HG02943 (cell line): Measurements from ENCODE around the gene THEM5.

Experiments used
- ATAC-seq: cut with Tn5 transposase; IDR thresholded peaks from one replicate; pipeline ENCODE4 v1.9.1; 2021; ENCODE audit warnings: mild to moderate bottlenecking, low read depth, moderate library complexity; ENCODE audit not compliant: unreplicated experiment

The THEM5 gene

DNA sequence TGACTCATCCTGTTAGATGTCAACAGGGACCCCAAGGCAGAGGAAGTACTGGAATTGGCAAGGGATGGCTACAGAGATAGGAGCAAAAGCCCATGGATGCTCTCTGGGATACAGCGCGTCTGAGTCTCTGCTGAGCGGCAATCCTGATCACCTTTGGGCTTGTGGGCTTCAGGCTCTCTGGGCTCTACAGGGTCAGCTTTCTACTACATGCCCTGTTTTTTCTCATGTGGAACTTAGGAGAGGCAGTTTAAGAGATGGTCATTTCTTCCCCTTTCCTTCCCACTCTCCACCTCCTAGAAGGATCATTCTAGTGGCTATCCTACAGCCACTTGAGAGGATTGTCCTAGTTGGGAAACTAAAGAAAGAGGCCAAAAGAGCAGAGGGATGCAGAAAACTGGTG is 49.6 kb downstream of the THEM5 start:
- no peak for ATAC-seq

DNA sequence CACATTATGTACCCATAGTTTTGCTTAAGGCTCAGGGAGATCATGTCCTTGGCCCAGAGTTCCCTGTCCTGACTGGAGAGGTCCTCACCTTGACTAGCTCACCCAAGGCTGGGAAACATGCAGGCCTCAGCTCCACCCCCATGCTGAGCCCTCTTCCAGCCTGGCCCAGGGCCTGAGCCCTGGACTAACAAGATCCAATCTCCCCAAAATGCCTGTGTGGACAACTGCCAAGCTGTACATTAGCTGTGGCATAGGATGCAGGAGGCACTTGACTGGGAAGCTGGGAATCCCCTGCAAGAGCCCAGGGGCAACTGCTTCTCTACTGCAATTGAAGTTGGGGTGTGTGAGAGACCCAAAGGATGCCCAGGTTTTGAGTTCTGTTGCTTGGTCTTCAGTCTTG is 50.3 kb downstream of the THEM5 start:
- no peak for ATAC-seq

- no peak for ATAC-seq
Observed at GRCh38 chr1:151802372-151802771, 51.1 kb downstream of the THEM5 start.

DNA sequence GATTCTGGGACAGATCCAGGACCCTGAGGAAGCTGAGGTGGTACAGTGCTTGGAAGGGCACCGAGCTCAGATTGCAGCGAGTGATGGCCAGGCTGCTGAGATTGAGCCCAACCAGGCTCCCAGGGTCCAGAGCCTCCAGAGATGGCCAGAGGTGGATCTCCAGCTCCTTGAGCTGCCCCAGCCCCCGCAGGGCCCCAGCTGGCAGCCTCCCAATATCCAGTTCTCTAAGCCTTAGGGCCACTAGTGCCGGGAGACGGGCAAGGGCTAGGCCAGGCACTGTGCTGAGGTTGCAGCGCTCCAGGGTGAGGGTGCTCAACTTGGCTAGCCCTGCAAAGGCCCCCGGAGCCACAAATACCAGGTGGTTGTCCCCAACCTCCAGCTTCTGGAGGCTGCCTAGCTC is 51.7 kb downstream of the THEM5 start:
- no peak for ATAC-seq

DNA sequence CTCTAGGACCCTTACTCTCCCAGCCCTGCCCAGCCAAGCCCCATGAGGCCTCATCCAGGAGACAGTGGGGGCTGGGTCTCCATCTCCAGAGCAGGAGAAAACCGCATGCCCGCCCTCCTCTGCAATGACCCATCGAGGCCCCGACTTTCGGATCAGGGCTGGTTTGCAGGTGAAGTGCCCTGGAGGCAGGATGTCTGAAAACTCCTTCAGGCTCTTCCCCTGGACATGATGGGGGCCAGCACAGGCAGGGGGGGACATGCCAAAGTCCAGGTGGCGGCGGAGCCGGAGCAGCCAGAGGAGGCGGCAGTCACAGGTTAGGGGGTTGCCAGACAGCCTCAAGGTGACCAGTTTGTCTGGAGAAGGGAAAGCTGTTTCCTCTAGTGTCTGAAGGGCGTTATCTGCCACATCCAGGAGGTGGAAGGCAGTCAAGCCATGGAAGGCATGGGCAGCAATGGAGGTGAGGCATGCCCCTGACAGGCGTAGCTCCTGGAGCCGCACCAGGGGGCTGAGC is 52.1 kb downstream of the THEM5 start:
- no peak for ATAC-seq

DNA sequence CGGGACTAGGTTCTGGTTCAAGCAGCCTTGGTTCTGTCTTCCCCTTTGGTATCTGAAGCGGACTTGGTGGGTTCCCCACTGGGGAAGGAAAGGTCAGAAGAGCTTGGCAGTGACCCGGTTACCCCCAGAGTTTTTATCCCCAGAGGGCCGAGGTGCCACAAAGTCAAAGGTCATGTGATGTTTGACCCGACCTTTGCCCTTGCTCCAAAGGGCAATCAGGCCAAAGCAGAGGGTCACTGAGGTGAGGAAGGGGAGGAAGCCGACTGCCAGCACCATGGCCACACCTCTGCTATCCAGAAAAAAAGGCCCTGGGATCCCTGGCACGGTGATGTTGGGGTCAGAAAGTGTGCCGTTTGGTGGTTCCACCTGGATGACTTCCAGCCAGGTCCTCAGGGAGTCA is 52.7 kb downstream of the THEM5 start:
- ATAC-seq, result no peak

DNA sequence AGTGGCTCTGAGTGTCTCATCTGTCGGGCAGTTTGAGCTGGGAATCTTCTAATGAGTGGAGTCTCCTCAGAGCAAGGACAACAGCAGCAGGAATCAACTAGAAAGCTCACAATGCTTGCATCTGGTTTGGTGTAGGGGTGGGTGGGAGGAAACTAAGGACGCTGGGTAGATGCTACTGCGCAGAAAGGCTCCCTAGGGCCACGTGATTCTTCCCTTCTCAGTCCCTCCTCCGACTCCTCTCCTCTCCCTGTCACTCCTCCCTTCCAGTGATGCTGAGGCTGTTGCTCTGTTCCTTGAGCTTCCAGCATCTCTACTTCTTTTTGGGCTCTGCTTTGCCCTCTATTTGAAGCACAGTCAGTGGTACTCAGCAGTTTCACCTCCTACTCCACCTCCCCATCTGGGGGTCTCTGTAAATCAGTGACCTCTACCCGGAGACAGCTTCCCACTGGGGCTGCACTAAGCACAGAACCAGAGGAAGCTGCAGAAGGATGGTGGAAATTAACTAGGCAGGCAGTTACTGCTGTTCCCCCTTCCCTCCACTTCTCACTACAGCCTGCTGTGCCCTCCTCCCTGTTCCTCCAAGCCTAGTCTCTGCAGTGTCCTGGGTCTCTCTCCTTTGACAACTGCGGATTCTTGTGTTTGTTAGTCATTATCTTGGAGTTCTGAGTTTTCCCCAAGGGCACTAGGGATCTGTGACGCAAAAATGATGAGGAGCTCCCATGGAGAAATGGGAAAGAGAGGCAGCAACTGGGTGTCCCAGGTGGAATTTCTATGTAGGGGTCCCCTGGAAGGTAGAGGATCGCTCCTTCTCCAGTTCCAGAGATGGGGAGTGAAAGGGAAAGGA is 54.1 kb downstream of the THEM5 start:
- ATAC-seq, result no peak

- ATAC-seq, result no peak
Observed at GRCh38 chr1:151798571-151798970, 54.9 kb downstream of the THEM5 start.
